GF-D8 (cell line): ENCODE data around the gene ZNRF2.

Experiments
- DNase-seq: peaks from one replicate; lab custom pipeline; 2025; lab: John Stamatoyannopoulos, UW

The ZNRF2 gene

DNA sequence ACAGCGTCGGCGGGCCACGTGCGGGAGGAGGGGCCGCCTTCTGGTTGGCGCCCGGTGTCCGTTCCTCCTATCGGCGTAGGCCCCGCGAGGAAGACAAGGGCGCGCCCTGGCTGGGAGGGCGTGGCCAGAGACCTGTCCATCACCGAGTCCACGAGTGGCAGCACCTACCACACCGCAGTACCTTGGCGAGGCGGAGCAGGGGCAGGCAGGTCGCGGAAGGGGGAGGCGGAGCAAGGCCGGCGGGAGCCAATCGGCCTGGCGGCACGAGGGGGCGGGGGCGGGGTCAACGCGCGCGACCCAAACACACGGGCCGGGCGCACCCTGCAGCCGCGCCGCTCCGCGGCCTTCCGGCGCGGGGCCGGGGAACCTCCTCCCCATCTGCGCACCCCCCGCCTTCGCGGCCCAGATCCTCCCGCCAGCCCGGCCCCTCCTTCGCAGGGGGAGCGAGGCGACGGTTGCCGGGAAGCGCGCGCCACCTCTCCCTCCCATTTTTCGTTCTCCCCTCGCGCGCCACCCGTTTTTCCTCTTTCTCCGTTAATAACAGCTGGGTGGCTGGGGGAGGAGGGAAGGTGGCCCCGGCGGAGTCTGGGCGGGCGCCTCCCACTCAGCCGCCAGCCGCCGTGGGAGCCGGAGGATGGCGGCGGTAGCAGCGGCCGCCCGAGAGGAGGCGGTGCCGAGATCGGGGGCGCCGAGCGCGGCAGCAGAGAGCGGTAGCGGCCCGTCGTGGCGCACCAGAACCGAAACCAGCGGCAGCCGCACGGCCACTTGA, at the start of gene ZNRF2:
ZNRF2 (plus strand) TSS at position 300 of the 769 bp plus-strand sequence. CDS start 761 bp downstream, outside the sequence.
- peak; percentile 99 for DNase-seq

DNA sequence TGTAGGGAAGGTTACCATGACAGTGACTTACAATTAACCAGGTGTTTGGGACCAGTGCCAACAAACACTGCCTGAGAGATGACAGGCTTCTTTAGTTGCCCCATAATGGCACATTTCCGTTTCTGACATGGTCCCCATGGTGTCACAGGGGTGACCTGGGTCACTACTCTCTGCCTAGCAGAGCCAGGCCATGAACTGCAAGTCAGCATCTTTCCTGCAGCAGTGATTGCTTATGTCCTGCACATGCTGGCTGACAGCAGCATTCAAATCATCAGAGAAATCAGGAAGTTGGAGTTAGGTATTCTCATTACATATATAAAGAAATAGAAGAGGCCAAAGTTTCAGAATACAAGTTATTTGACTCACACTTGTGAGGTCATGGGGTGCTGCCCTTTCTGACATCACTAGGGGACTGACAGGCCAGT, 47.1 kb upstream of the ZNRF2 start:
- DNase-seq = no peak

DNA sequence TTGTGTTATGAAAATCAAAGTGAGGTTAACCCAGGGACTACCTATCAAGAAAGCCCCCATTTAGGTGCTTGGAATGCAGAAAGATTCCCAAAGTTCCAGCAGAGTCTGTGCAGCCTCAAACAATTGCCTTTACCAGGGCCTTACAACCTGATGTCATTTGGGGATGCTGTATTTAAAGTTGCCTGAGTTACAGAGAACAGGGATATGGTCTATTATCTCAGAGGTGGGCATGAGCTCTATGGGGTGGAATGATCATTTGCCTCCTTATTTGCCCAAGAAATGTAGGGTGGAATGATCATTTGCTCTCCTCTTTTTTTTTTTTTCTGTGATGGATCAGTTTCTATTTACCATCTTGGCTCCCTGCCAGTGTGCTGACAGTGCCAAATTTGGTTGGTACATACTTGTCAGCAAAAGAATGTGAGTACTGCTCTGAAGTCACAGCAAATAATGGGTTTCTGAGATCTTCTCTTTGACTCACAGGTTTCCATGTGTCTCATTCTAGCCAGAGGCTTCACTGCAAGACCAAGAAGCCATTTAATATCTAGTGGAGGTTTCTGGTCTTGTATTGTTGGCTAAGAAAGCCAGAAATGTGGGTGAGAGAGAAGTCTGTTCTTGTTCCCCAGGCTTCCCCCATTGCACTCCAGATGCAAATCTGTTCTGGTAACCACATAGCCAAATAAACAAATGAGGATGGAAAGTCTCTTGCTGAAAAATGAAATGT, 45.5 kb upstream of the ZNRF2 start:
- no peak for DNase-seq

DNA sequence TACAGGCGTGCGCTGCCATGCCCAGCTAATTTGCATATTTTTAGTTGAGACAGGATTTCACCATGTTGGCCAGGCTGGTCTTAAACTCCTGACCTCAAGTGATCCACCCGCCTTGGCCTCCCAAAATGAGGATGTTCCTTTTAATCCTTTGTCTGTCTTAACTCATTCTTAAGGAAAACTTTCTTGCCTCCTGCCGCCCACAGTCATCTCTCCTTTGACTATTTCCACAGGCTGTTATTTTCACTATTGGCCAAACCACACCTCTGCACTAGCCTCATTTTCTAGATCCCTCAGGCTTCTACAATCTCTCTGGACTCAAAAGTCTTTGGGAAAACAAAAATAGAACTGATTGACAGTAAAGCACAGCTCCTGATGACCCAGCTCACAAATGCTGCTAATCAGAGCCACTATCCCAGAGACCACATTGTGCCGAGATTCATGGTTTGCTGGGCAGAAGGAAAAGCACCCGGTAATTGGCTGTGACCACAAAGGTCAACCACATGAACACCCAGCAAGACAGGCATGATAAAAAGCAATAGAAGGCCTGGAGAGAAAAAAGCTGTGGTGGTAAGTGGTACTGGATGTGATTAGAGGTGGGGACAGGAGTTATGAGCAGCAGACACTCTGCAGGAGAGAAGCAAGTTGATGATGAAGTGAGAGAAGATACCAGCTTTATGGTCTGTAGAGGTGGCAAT, 44.1 kb upstream of the ZNRF2 start:
- no peak for DNase-seq

DNA sequence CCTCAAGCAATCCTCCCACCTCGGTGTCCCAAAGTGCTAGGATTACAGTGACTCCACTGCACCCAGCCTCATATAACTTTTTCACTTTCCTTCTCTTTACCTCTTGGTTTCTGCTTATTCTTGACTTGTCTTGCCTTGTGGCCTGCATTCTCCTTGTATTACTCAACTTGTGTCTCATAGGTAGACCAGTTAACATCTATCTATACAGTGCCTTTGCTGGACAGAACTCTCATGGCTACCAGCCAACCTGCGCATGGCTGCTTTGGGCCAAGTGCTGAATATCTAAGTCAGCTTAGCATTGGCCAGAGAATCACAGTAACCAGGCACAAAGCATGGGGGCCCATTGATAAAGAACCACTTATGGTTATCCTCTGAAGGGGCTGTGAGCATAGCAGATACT, 42.6 kb upstream of the ZNRF2 start:
- no peak for DNase-seq

DNA sequence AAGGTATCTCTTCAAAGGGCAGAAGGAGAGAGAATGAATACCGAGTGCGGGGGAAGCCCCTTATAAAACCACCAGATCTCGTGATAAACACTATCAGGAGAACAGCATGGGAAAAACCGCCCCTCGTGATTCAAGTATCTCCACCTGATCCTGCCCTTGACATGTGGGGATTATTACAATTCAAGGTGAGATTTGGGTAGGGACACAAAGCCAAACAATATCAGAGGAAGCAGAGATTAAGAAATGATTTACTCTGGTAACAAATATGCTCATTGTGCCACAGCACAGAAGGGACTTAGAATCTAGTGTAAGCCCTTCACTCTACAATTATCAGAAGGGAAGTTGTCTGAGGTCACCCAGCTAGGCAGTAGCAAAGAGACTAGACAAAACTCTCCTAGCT, 40.1 kb upstream of the ZNRF2 start:
- no peak for DNase-seq

DNA sequence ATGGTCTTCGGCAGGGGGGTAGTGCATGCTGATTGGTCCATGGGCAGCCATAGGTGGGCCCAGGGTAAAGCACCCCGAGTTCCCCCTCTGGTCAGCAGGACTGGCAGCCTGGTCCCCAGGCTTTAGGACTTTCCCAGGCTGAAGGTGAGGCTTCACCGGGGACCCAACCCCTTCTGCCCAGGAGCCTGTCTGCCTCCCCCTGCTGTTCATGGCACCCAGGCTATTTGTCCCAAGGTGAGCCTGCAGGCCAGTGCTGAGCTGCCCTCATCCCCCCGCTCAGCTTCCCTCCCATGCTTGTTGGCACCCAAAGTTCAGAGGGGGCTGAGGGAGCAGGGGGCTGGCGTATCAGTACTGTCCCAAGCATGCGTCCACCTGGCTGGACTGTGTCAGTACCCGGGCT, 38.5 kb upstream of the ZNRF2 start:
- no peak for DNase-seq

DNA sequence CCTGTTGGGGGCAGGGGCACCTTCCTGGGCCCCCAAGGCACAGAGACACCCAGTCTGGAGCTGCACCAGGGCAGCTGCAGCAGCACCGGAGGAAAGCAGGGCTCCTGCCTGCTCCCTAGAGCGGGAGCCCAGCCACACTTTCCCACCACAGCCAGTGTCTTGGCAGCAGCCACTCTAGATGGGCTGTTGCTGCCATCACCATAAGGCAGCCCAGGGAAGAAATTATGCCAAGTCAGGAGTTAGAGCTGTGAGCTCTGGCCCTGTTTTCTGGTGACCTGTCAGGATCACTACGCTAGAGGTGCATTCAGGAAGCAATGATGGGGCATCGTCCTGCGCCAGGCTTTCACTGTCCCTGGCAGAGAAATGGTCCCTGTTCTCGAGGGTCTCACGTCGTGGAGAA, 38.0 kb upstream of the ZNRF2 start:
- DNase-seq = no peak

DNA sequence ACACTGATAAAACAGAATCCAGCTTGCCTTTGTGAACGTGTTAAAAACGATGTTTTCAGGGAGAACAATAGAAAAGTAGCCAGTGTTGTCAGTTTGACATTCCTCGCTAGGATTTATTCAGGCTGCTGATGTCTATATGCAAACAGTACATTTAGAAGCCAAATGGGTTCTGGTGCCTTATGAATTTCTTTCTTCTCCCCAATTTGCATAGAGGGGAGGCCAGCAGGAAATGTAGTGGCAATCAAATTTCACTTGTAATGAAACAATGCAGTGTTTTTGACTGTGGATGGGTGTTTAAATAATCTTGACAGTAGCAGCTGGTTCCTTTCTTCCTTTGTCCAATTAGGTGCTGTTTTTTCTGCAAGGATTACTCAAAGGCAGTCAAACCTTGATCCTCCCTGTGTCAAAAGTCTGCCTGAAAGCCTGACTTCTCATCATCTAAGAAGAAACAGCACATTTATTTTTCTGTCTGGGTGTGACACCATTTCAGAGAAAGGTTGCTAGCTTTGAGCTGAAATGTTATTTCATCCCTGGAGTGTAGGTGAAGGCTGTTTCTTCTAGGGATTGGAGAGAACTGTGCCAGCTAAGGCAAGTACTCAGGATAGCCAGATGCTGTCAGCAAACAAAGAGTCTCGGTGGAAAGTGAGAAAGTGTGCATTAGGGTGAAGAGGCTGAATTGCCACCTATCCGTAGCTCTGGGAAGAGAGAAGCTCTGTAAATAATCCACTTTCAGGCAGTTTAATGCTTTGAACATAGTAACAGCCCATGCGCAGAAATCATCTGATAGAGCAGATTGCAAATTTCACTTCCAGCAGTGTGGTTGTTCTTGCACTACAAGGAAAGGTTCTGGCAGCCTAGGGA, 36.6 kb upstream of the ZNRF2 start:
- DNase-seq = no peak

DNA sequence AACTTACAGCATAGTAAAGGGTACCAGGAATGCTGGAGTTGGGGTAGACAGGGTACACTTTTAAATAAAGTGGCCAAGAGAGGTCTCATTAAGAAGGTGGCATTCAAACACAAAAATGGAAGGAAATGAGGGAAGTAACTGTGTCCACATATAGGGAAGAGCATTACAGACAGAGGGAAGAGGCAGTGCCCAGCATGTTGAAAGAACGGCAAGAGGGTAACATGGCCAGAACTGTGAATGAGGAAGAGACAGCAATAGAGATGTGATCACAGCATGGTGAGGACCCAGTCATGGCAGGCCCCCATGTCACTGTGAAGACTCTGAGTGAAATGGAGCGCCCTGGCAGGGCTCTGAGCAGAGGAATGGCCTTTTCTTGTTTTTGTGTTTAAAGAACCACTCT, 35.1 kb upstream of the ZNRF2 start:
- no peak for DNase-seq

DNA sequence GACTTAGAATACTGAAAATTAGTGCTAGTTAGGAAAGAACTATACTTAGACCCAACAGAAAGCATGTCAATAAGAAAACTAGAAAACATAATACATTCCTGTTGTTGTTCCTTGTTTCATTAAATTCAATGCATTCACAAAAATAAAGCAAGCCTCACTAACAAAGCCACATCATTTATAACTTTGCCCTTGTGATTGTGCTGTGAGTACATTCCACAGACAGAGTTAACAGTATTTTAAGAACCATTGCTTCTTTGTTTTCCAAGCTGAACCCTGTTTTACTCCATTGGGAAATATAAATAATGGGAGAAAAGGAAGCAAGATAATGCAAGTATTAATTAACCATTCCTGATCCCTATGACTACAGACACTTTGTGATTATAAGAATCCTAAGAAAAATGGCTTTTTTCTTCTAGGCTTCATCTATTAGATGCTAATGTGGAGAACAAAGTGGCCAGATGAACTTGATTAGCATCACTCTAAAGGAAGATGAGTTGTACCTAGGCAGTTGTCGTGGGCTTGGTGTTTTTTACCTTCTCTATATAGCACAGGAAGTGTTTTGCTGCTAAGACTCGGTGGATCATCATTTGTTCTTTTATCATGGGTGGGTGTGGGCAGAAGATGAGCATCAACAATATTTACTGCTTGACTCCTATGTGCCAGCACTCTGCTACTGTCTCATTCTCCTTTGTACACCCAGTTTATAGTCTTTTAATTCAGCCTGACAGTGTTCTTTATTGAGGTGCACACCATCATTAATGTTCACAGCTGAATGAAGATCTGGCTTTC, 34.2 kb upstream of the ZNRF2 start:
- DNase-seq = no peak

DNA sequence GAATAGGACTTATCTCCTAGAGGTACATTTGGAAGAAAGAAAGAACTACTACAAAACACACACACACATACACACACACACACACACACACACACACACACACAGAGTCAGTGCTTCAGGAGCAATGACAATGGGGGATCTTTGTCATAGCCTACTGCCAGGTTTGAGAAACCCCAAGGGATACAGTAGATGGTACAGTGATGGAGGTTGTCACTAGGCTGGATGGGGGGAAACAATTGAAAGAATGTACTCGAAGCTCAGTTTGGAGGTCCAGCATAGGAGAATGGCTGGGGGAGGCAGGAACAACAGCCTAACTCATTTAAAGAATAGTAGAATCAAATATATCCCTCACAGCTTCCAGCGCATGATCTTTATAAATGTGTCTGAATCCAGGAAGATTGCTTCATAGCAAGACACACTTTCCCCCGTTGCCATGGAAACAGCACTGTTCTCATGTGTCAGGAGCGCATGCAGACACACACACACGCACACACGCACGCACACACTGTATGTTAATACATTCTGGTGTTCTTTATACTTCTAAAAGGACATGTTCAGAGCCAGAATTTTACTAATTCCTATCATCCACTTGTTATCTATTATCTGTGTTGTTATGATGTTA, 32.6 kb upstream of the ZNRF2 start:
- no peak for DNase-seq

DNA sequence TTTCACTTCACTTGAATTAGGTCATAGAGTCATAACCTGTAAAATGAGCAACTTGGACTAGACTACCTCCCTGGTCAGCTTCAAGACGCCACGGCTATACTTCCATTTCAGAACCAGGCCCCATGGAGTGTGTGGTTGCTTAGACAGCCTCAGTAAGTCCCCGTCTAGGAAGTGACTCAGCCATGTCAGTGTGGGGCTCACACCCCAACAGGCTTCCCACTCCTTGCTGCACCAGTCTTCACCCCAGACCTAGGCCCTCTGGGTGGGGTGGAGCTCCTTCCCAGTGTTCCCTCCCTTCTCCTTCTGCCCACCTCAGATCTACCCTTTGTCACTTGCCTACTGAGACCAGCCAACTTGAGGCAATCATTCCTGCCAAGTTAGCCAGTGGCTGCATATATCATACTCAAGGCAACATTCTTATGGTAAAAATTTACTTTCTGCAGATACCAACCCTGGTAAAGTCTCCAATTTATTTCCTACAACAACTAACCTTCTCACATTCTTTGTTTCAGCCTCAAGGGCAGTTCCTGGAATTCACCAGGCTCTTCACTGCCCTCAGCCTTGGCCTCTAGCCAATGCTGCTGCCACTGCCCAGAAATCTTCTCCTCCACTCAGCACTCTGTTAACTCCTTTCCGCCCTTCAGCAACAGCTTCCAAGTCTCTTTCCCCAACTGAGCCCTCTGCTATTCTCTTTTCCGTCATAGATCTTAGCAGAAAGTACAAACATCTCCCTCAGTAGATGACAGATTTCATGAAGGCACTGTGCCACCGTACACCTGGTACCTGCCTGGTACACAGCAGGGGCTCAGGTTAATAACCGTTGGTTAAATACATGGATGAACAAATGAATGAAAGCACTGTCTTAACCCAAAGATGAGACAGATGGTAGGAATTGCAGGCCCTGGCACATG, 31.3 kb upstream of the ZNRF2 start:
- no peak for DNase-seq

DNA sequence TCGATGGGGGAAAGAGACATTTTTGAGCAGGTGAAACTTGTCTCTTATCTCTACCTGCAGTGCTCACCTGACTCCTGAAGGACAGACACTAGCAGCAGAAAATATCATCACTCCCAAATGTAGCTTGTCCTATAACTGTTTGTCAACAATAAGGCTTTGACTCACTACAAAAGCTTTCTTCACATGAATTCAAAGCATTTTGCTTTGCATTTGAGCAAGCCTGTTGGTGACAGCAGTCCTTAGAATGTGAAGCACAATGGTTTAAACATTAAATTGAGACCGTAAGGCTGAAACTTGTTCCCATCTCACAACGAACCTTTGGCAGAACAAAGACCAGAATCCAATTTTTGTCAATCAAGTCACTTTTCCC, 30.6 kb upstream of the ZNRF2 start:
- no peak for DNase-seq

DNA sequence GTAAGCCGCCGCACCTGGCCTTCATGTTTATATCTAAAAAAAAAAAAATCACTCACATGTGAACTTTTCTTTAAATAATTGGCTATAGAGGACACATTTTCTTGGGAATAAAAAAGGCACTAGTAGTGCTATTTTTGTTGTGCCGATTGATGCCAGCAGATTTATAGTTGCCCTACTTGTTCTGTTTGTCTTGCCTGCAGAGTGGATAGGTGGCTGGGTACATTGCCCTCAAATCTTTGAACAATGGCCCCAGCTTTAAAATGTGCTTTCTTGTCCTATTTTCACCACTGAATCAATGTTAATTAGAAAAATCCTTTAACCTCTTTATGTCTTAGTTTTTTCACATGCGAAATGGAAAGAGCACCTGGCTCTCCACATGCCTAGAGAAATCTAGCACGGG, 30.1 kb upstream of the ZNRF2 start:
- DNase-seq = no peak

DNA sequence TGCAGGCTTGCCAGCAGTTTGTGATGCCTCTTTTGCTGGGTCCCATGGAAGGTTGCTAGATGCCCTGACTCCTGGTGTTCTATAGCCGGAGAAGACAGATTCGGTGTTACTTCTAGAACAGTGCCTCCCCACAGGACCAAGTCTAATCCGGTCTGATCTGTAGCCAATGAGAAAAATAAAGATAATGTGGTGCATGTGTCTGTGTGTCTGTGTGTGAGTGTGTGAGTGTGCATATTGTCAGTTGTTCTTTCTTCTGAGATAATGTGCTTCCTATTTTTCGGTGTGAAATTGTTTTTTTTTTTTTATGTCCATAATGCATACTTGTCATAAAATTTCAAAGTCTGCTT, 29.7 kb upstream of the ZNRF2 start:
- no peak for DNase-seq

DNA sequence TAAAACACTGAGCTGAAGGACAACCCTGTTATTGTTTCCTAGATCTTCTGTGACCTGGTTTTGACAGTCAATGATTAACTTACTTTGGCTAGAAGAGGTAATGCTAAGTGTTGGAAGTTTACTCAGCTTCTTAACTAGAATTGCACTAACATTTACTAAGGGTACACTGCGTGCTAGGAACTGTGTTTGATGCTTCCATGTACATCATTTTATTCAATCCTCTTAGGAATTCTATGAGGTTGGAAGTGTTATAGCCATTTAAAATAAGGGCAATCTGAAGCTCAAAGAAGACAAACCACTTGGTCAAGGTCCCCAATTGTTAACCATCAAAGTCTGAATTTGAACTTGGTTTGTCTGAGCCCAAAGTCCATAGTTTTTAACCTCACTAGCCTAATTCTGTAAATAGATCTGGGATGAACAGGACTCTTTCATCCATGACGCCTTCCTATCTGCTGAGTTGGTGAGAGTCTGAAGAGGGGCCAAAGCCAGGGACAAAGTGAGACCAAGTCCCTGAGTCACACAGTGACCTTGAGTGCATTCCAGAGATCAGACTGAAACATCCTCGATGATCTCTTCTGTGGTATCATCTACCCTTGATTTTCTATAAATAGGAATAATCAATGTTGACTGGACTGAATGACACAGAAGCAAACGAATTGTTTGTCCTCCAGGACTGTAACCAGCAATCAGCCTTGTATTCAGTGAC, 29.2 kb upstream of the ZNRF2 start:
- no peak for DNase-seq

DNA sequence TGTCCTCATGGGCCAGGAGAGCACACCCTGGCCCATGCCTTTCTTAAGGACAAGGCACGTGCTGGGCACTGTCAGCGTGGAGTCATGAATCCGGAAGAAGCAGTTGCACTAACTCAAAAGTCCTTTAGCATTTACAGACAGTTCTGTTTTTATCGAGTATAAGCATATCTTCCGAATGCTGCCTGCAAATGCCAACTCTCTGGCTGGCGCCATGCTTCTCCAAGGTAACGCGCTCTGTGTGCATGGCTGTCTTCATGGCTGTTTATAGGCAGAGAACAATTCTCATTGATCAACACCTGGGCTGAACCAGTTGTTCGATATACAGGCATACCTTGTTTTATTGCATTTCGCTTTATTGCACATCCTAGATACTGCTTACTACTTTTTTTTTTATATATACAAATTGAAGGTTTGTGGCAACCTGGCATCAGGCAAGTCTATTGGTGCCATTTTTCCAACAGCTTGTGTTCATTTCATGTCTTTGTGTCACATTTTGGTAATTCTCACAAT, 28.0 kb upstream of the ZNRF2 start:
- no peak for DNase-seq

DNA sequence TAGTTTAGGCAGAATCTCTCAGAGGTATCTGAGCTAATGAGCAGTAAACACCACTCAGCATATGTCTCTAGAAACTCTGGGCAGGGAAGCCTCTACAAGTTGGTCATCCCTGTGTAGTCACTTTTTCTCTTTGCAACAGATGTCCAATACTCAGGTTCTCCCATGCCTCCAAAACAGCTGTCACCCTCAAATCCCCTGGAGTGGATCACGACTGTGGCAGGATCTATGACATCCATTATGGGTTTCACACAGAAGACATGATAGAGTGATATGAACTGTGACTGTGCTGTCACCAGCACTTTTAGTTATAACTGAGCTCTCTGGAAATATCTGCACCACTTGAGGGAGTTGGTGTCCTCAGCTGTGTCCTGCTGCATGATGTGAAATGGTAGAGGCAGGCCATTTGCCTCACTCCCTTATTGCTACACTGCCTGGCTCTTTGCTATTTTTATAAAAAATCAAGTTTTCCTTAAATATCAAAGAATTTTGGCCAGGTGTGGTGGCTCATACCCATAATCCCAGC, 24.1 kb upstream of the ZNRF2 start:
- no peak for DNase-seq
